Sigmoid colon (tissue), 7 donors: ENCODE results near the gene TNFRSF25. TPM values are rescaled to one million over a fixed set of nuclear protein-coding genes. Genes with fewer than 3 reads are reported as not detected.

Experiments used
- DNase-seq: peaks from one replicate; pipeline ENCODE4 v3.0.0-alpha.2; 2019
- H3K27ac ChIP-seq, 4 donors: fragments of 200-600 bp; sonication (generic); one replicate each; pipeline ENCODE4 v1.5.1; 2016 to 2019; ENCODE audit warnings: mild to moderate bottlenecking in 1 of 4
- H3K27me3 ChIP-seq, 3 donors: fragments of 200-600 bp; sonication (generic); one replicate each; pipeline ENCODE4 v1.5.1; 2019; ENCODE audit warnings: mild to moderate bottlenecking in 1 of 3
- H3K36me3 ChIP-seq, 4 donors: fragments of 200-600 bp; sonication (generic); one replicate each; pipeline ENCODE4 v1.5.1; 2016 to 2019
- H3K4me1 ChIP-seq, 4 donors: fragments of 200-600 bp; sonication (generic); one replicate each; pipeline ENCODE4 v1.5.1; 2017 to 2019
- H3K4me3 ChIP-seq, 4 donors: fragments of 200-600 bp; sonication (generic); one replicate each; pipeline ENCODE4 v1.5.1; 2017 to 2019; ENCODE audit warnings: mild to moderate bottlenecking in 2 of 4, moderate library complexity in 1 of 4
- H3K9me3 ChIP-seq, 4 donors: fragments of 200-600 bp in 3 of 4; sonication (generic) in 3 of 4; one replicate each; pipeline versions ENCODE4 v1.5.1 to v1.6.1; 2013 to 2019
- CTCF ChIP-seq, 4 experiments: fragments of 450-650 bp in 3 of 4; fragments of 200-600 bp in 1 of 4; IDR thresholded peaks; one replicate each; pipeline ENCODE4 v1.5.1; 2016 to 2019; ENCODE audit warnings: antibody characterized with exemption in 4 of 4, mild to moderate bottlenecking in 3 of 4, moderate library complexity in 2 of 4
- EP300 ChIP-seq, 4 donors: sonication (generic); formaldehyde crosslinking; IDR thresholded peaks; one replicate each; pipeline ENCODE4 v1.6.1; 2017; ENCODE audit warnings: antibody characterized with exemption in 4 of 4
- POLR2A ChIP-seq, 2 donors: fragments of 450-650 bp; IDR thresholded peaks; one replicate each; pipeline ENCODE4 v1.6.1; 2016; ENCODE audit warnings: antibody characterized with exemption in 2 of 2, mild to moderate bottlenecking in 2 of 2, moderate library complexity in 2 of 2
- POLR2AphosphoS5 ChIP-seq, 4 donors: sonication (generic); formaldehyde crosslinking; IDR thresholded peaks; one replicate each; pipeline ENCODE4 v1.6.1; 2017; ENCODE audit warnings: antibody characterized with exemption in 4 of 4
- WGBS, 2 donors: extraction: QIAGEN DNeasy Blood & Tissue Kit; methylation state at CpG; one replicate each; pipeline ENCODE4 v1.1.7; 2013; 5-methylcytosine and 5-hydroxymethylcytosine counted together
- intact Hi-C: fragments of 100-400 bp; cut with DNase I; formaldehyde crosslinking; loops from one replicate; pipeline ENCODE4 v1.15.1; 2023
- polyA plus RNA-seq, 3 donors: library from polyadenylated mRNA; stranded (reverse); fragments of 200-250 nt; gene quantifications; one replicate each; pipeline ENCODE4 v1.2.3, GENCODE V29; 2013
- total RNA-seq, 4 donors: library from RNA; depleted of rRNA; stranded (reverse); fragments of >200 nt; gene quantifications; one replicate each; pipeline ENCODE4 v1.1.0, GENCODE V29; 2016
- donor health status: healthy with polysubstance abuse.
- donor health status: Bipolar disorder and iron deficiency.
- donor health status: healthy.

TNFRSF25 gene
- total and polyA plus RNA-seq, 7 donors: 2.5 to 65.9 (median 6.8) TPM

GRCh38 chr1:6450005-6450450 is 15.9 kb downstream of the TNFRSF25 start:
- no peak for DNase-seq
- TF ChIP-seq POLR2AphosphoS5 (IDR thresholded peaks at IDR 0.05) (no peak), POLR2A (IDR thresholded peaks at IDR 0.05) (no peak), EP300 (IDR thresholded peaks at IDR 0.05) (no peak), CTCF (IDR thresholded peaks at IDR 0.05) (no peak)
- no peak overlapping the region for H3K4me3 ChIP-seq
- no peaks in the 10 kb centered on the region for H3K36me3 ChIP-seq
- H3K9me3 ChIP-seq: no peaks in the 10 kb centered on the region
- intact Hi-C loops: no loop called here
- H3K4me1 ChIP-seq: peaks cover 0 to 36% (median 20%) of the 10 kb centered on the region in 4 donors
- peaks cover 39 to 94% (median 85%) of the 10 kb centered on the region in 3 donors for H3K27me3 ChIP-seq
- no peak overlapping the region for H3K27ac ChIP-seq
- 32 to 49% methylated on average over 7 of the region's 7 CpGs for WGBS, 2 donors

DNA sequence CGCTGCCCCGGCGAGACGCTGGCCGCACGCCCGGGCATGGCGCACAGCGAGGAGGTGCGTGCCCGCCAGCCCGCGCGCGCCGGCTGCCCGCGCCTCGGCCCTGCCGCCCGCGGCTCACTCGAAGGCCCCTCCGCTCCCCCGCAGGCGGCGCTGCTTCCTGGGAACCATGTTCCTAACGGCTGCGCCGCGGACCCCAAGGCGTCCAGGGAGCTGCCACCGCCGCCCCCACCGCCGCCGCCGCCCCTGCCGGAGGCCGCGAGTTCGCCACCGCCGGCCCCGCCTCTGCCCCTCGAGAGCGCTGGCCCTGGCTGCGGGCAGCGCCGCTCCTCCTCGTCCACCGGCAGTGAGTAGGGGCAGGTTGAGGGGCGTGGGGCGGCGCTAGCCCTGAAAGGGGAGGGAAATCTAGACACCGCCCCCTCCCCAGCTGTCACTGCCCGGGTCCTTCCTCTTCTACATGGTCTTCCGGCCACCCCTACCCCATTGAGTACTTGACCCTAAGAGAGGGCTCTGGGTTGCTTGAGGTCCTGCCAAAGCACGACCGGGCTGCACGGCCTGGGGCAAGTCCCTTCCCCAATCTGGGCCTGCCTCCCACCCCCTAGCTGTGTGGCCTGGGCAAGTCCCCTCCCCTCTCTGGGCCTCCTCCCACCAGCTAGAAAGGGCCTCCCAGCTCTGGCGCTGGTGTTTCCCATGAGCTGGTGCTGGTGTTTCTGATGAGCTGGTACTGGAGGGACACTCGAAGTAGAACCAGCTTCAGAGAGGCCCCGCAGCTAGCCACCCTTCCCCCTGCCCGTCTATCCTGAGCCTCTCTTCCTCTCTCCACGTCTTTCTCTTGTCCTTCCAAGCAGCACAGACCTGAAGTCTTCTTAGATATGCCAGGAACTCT is 17.0 kb downstream of the TNFRSF25 start:
- peaks cover 35 to 86% (median 75%) of the 10 kb centered on the region in 3 donors for H3K27me3 ChIP-seq
- 6 to 9% methylated on average over 65 to 66 of the region's 66 CpGs for WGBS, 2 donors
- no peak overlapping the region for H3K27ac ChIP-seq
- H3K9me3 ChIP-seq: no peaks in the 10 kb centered on the region
- peaks cover 0 to 25% (median 20%) of the 10 kb centered on the region in 4 donors for H3K4me1 ChIP-seq
- DNase-seq: no peak
- peak overlapping the region in 3 of 4 donors; percentile 17 to 24 (median 23) for H3K4me3 ChIP-seq
- intact Hi-C loops: no loop called here
- TF ChIP-seq POLR2A (IDR thresholded peaks at IDR 0.05) (no peak), EP300 (IDR thresholded peaks at IDR 0.05) (no peak), POLR2AphosphoS5 (IDR thresholded peaks at IDR 0.05) (no peak), CTCF (IDR thresholded peaks at IDR 0.05) (no peak)
- no peaks in the 10 kb centered on the region for H3K36me3 ChIP-seq

DNA sequence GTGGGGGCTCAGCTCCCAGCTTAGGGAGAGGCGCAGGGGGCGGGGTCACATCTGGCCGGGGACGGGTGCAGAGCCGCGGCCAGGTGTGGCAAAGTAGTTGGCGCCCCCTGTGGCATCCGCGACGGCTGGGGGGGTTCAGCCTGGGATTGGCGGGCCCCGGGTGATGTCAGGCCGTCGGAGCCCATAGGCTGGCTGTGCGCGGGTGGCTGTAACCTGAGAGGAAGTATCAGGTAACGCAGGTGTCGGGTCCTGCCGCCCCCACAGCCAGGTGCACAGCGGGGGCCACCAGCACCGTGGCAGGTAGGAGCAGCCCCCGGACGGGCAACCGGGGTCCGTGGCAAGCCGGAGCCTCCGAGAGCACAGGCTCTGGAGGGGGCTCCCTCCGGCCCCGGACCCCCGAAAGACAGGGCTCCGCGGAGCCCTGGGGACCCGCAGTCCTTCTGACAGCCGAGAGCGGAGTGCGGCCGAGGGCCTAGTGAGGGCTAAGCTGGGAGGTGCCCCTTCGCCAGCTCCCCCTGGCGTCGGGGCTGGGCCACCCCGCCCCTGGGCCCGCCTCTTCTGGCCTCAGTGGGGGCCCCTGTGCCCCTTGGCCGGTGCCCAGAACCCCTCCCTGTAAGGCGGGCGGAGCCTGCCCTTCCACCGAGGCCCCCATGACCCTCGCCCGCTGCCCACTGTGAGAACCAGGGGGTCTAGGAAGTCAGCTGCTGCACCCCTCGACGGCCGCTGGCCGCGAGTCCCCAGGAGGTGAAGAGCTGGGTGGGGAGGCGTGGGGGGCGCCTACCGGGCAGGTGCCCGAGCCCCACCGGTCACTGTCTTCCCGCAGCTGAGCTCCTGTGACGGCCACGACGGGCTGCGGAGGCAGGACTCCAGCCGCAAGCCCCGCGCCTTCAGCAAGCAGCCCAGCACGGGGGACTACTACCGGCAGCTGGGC is 17.9 kb downstream of the TNFRSF25 start:
- 2 to 3% methylated on average over 68 of the region's 68 CpGs for WGBS, 2 donors
- intact Hi-C loops: no loop called here
- Histone ChIP-seq H3K9me3 (no peaks in the 10 kb centered on the region), H3K27me3 (peaks cover 32 to 83% (median 68%) of the 10 kb centered on the region in 3 donors), H3K27ac (no peak overlapping the region), H3K4me3 (peak overlapping the region in 3 of 4 donors; percentile 17 to 24 (median 23)), H3K36me3 (no peaks in the 10 kb centered on the region), H3K4me1 (peaks cover 0 to 24% (median 20%) of the 10 kb centered on the region in 4 donors)
- TF ChIP-seq POLR2AphosphoS5 (IDR thresholded peaks at IDR 0.05): no peak
- no peak for TF ChIP-seq POLR2A (IDR thresholded peaks at IDR 0.05)
- no peak for TF ChIP-seq CTCF (IDR thresholded peaks at IDR 0.05)
- TF ChIP-seq EP300 (IDR thresholded peaks at IDR 0.05): no peak
- DNase-seq: no peak

DNA sequence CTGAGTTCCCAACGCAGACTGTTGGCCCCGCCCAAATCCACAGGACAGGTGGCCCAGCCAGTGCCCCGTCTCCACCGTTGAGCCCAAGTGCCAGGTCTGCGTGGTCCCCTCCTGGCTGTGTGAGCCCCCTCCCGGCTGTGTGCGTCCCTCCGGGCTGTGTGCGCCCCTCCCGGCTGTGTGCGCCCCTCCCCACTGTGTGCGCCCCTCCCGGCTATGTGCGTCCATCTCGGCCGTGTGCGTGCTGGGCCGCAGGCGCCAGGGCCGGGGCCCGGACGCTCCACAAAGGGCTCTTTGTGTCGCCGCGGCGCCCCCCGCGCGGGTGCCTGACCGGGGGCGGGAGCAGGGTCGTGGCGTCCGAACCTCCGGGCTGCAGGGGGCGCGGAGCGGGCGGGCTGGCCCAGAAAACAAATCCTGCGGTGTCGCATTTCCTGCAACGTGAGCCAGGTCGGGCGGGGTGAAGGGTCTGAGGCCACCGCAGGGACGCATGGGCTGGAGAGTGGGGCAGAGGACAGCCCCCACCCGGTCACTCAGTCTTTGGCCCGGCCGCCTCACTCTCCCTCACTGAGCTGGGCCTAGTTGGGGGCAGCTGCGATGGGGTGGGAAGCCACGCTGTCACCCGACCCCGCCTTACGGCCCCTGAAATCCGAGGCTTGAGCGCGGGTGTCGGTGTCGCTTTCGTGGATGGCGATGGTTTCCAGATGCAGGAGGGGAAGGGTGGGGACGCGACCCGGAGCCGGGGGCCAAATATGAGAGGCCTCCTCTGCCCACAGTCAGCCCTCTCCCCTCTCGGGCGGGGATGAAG is 18.8 kb downstream of the TNFRSF25 start:
- WGBS, 2 donors: 1 to 2% methylated on average over 67 of the region's 67 CpGs
- intact Hi-C loops: no loop called here
- no peak for TF ChIP-seq CTCF (IDR thresholded peaks at IDR 0.05)
- no peak for TF ChIP-seq EP300 (IDR thresholded peaks at IDR 0.05)
- Histone ChIP-seq H3K27ac (no peak overlapping the region), H3K36me3 (no peaks in the 10 kb centered on the region), H3K4me3 (peak overlapping the region in 2 of 4 donors; percentile 17 to 23), H3K27me3 (peaks cover 32 to 78% (median 59%) of the 10 kb centered on the region in 3 donors), H3K9me3 (no peaks in the 10 kb centered on the region), H3K4me1 (peaks cover 0 to 24% (median 20%) of the 10 kb centered on the region in 4 donors)
- DNase-seq: no peak
